OCI-M2 (cell line): ENCODE results near the gene CD180.

ENCODE experiments used
- DNase-seq: peaks from one replicate; lab custom pipeline; 2025; ENCODE audit not compliant: unreplicated experiment; lab: John Stamatoyannopoulos, UW

The CD180 gene

GRCh38 chr5:67133217-67133616 is 63.4 kb downstream of the CD180 start:
- no peak for DNase-seq

GRCh38 chr5:67129768-67130167 is 66.8 kb downstream of the CD180 start:
- no peak for DNase-seq
